ENCODE results near the gene ICAM3. TPM values are rescaled to one million over a fixed set of nuclear protein-coding genes. Genes with fewer than 3 reads are reported as not detected.

ICAM3 gene
- total RNA-seq, 2 experiments from 2014 or later, result 63.7 to 76.4 TPM

- no TSS peak for BruUV-seq (replicated peaks)
- Histone ChIP-seq H2AFZ (ENCODE audit: low read length) (no peak overlapping the region), H3K79me2 (ENCODE audit: insufficient read depth, low read depth, low read length) (peaks cover 7% of the 10 kb centered on the region; the same call in 1 of the 2 replicates), H3K9me3 (ENCODE audit: low read length) (no peaks in the 10 kb centered on the region), H3K4me3 (ENCODE audit: low read depth, low read length, poor library complexity, severe bottlenecking) (no peak overlapping the region), H3K27ac (ENCODE audit: low read depth, low read length, poor library complexity, severe bottlenecking) (no peak overlapping the region), H3K36me3 (ENCODE audit: insufficient read depth, low read length) (peaks cover 100% of the 10 kb centered on the region), H3K4me2 (ENCODE audit: low read length) (no peak overlapping the region), H3K9me2 (ENCODE audit: insufficient read depth, low read length) (no peaks in the 10 kb centered on the region), H3K4me1 (ENCODE audit: insufficient read depth, low read length, poor library complexity, severe bottlenecking) (no peaks in the 10 kb centered on the region), H4K20me1 (ENCODE audit: insufficient read depth, low read length) (0 out of 2 replicates have a peak, but pooled peaks cover 4% of the 10 kb centered on the region)
- intact Hi-C loops (cut with micrococcal nuclease; ENCODE audit: unreplicated experiment), result no loop called here
- ChIA-PET POLR2A (interaction anchor here (0.7 kb wide), 1 partner anchor 43 kb away, joined by 3 read pairs; no protein-coding TSS in a partner anchor), CTCF (ENCODE audit: unreplicated experiment) (no interaction called here)
- TF ChIP-seq, protein P1, sequence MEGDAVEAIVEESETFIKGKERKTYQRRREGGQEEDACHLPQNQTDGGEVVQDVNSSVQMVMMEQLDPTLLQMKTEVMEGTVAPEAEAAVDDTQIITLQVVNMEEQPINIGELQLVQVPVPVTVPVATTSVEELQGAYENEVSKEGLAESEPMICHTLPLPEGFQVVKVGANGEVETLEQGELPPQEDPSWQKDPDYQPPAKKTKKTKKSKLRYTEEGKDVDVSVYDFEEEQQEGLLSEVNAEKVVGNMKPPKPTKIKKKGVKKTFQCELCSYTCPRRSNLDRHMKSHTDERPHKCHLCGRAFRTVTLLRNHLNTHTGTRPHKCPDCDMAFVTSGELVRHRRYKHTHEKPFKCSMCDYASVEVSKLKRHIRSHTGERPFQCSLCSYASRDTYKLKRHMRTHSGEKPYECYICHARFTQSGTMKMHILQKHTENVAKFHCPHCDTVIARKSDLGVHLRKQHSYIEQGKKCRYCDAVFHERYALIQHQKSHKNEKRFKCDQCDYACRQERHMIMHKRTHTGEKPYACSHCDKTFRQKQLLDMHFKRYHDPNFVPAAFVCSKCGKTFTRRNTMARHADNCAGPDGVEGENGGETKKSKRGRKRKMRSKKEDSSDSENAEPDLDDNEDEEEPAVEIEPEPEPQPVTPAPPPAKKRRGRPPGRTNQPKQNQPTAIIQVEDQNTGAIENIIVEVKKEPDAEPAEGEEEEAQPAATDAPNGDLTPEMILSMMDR (conservative IDR thresholded peaks at IDR 0.05; ENCODE audit: low read length), result no peak
- TF ChIP-seq EZH2phosphoT487 (IDR thresholded peaks at IDR 0.05; ENCODE audit: borderline replicate concordance, low read depth, low read length), result no peak
- DNase-seq (ENCODE audit: low spot score), result no peak
Observed at GRCh38 chr19:10325732-10326131, 13.7 kb downstream of the ICAM3 start.

DNA sequence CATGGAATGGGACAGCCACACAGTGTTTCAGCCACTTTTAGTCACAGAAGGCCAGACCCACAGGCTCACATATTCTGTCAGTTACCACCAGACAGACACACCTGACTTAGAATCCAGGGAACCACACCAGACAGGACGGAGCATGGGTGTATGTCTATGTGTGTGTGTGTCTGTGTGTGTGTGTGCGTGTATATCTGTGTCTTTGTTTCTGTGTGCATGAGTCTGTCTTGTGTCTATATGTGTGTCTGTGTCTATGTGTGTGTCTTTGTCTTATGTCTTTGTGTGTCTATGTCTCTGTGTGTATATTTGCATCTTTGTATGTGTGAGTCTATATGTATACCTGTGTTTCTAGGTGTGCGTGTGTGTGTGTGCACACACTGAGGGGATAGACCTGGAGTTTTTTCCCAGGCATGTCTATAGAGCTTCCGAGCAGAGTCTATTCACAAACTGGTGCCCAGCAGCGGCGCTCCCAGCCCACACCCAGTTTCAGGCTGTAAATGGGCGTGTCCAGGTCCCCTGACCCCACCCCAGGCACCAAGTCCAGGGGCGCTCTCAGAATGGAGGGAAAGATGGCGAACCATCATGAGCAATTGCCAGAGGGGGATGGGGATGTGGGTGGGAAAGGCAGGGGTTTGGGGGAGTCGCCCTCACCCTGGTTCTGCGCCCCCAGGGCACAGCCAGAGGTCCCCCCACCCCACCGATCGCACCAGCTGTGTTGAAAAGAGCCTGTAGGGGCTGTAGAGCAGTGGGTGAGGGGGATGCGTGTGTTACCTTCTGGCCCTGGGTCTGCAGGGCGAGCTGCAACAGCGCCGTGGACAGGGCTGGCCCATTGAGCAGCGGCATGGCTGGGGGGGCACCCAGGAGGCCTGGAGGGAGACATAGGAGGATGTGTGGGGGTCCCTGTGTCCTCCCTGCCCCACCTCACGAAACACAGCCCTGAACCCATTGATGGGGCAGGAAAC lies 17.3 kb downstream of the ICAM3 start:
- Histone ChIP-seq H3K9me2 (ENCODE audit: insufficient read depth, low read length) (no peaks in the 10 kb centered on the region), H2AFZ (ENCODE audit: low read length) (no peak overlapping the region), H3K4me3 (ENCODE audit: low read depth, low read length, poor library complexity, severe bottlenecking) (no peak overlapping the region), H3K79me2 (ENCODE audit: insufficient read depth, low read depth, low read length) (no peaks in the 10 kb centered on the region), H3K36me3 (ENCODE audit: insufficient read depth, low read length) (peaks cover 97% of the 10 kb centered on the region), H3K9me3 (ENCODE audit: low read length) (no peaks in the 10 kb centered on the region), H3K4me1 (ENCODE audit: insufficient read depth, low read length, poor library complexity, severe bottlenecking) (no peaks in the 10 kb centered on the region), H4K20me1 (ENCODE audit: insufficient read depth, low read length) (no peaks in the 10 kb centered on the region), H3K4me2 (ENCODE audit: low read length) (no peak overlapping the region), H3K27ac (ENCODE audit: low read depth, low read length, poor library complexity, severe bottlenecking) (no peak overlapping the region)
- DNase-seq (ENCODE audit: low spot score), result no peak
- ChIA-PET POLR2A (interaction anchor here (0.6 kb wide), 1 partner anchor 352 kb away, joined by 3 read pairs; no protein-coding TSS in a partner anchor), CTCF (ENCODE audit: unreplicated experiment) (no interaction called here)
- no peak for TF ChIP-seq EZH2phosphoT487 (IDR thresholded peaks at IDR 0.05; ENCODE audit: borderline replicate concordance, low read depth, low read length)
- TF ChIP-seq, protein P1 (conservative IDR thresholded peaks at IDR 0.05; ENCODE audit: low read length), result no peak
- no TSS peak for BruUV-seq (replicated peaks)
- intact Hi-C loops (cut with micrococcal nuclease; ENCODE audit: unreplicated experiment), result no loop called here

DNA sequence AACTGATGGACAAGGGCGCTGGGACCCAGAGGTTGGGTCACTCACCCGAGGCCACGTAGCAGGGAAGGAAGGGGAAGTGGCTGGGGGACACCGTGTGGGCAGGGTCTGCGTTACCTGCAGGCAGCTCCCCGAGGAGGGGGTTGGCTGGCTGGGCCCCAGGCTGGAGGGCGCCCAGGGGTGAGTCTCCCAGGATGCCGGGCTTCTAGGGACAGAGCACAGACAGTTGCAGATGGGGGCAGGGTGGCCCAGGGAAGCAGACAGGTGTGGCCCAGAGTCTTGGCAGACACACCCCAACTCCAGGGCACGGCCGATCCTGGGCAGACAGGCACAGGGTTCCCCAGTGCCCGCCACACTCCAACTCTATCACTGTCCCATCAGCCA lies 18.0 kb downstream of the ICAM3 start:
- no TSS peak for BruUV-seq (replicated peaks)
- no peak overlapping the region for H3K4me2 ChIP-seq (ENCODE audit: low read length)

More for the DNA sequence above, 18.0 kb downstream of the ICAM3 start:
- H3K36me3 ChIP-seq (ENCODE audit: insufficient read depth, low read length), result peaks cover 97% of the 10 kb centered on the region
- no peaks in the 10 kb centered on the region for H3K9me2 ChIP-seq (ENCODE audit: insufficient read depth, low read length)
- ChIA-PET POLR2A (interaction anchor here (0.6 kb wide), 1 partner anchor 353 kb away, joined by 3 read pairs; no protein-coding TSS in a partner anchor), CTCF (ENCODE audit: unreplicated experiment) (no interaction called here)
- H3K4me1 ChIP-seq (ENCODE audit: insufficient read depth, low read length, poor library complexity, severe bottlenecking), result no peaks in the 10 kb centered on the region
- H3K79me2 ChIP-seq (ENCODE audit: insufficient read depth, low read depth, low read length), result no peaks in the 10 kb centered on the region
- intact Hi-C loops (cut with micrococcal nuclease; ENCODE audit: unreplicated experiment), result no loop called here
- no peak for DNase-seq (ENCODE audit: low spot score)
- no peak overlapping the region for H2AFZ ChIP-seq (ENCODE audit: low read length)
- TF ChIP-seq, protein P1 (conservative IDR thresholded peaks at IDR 0.05; ENCODE audit: low read length), result no peak
- TF ChIP-seq EZH2phosphoT487 (IDR thresholded peaks at IDR 0.05; ENCODE audit: borderline replicate concordance, low read depth, low read length), result no peak
- no peaks in the 10 kb centered on the region for H4K20me1 ChIP-seq (ENCODE audit: insufficient read depth, low read length)
- no peaks in the 10 kb centered on the region for H3K9me3 ChIP-seq (ENCODE audit: low read length)
- H3K4me3 ChIP-seq (ENCODE audit: low read depth, low read length, poor library complexity, severe bottlenecking), result no peak overlapping the region
- no peak overlapping the region for H3K27ac ChIP-seq (ENCODE audit: low read depth, low read length, poor library complexity, severe bottlenecking)

All from OCI-LY7 (cell line).